Hematopoietic multipotent progenitor cell treated with erythropoietin and hydrocortisone succinate and interleukin-3 and kit ligand, for 4 days (in vitro differentiated cells): ENCODE results near the gene ARHGEF38.

Source experiments
- DNase-seq: peaks from one replicate; pipeline ENCODE4 v3.0.0-alpha.2; 2015

The ARHGEF38 gene

GRCh38 chr4:105619188-105619931 is 66.9 kb downstream of the ARHGEF38 start:
- DNase-seq = peak; percentile 55

- peak; percentile 28 for DNase-seq
These were observed 68.4 kb downstream of the ARHGEF38 start for GRCh38 chr4:105620640-105621323.

- DNase-seq = no peak
These were observed 69.8 kb downstream of the ARHGEF38 start for GRCh38 chr4:105622269-105622668.

DNA sequence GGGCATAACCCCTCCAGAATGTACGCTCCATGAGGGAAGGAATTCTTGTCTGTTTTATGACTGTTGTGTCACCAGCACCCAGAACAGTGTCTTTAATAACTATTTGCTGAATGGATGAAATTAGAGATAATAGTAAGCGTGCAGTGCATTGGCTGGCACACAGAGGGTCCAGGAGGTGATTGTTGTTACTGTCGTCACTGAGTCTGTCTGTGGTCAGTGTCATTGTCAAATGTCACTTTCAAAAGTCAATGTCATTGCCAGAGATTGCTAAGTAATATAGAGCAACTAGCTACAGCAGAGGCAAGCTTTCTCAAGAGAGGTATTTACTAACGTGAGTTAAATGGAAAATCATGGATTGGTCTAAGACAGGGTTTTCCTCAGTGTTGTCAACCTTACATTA is 70.7 kb downstream of the ARHGEF38 start:
- no peak for DNase-seq

- DNase-seq = peak; percentile 40
These were observed 72.1 kb downstream of the ARHGEF38 start for GRCh38 chr4:105624530-105624929.

DNA sequence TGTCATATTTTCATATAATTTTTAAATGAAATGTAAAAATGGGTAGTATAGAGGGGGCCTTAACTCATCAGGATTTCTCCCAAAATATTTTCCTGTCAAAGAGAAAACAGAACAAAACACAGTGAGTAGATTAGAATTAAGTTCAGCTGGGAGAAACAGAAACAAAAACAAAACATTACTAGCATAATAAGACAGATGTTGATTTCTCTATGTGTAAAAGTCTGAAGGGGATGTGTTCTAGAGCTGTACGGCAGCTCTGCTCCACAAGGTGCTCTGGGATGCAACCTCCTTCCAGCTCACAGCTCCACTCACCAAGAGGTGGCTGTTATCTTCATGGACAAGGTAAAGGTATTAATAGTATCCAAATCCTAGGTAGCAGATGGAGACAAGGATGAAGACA is 72.8 kb downstream of the ARHGEF38 start:
- DNase-seq = no peak

GRCh38 chr4:105626846-105627245 is 74.4 kb downstream of the ARHGEF38 start:
- DNase-seq = no peak

- DNase-seq = no peak
These were observed 75.2 kb downstream of the ARHGEF38 start for GRCh38 chr4:105627620-105628019.

DNA sequence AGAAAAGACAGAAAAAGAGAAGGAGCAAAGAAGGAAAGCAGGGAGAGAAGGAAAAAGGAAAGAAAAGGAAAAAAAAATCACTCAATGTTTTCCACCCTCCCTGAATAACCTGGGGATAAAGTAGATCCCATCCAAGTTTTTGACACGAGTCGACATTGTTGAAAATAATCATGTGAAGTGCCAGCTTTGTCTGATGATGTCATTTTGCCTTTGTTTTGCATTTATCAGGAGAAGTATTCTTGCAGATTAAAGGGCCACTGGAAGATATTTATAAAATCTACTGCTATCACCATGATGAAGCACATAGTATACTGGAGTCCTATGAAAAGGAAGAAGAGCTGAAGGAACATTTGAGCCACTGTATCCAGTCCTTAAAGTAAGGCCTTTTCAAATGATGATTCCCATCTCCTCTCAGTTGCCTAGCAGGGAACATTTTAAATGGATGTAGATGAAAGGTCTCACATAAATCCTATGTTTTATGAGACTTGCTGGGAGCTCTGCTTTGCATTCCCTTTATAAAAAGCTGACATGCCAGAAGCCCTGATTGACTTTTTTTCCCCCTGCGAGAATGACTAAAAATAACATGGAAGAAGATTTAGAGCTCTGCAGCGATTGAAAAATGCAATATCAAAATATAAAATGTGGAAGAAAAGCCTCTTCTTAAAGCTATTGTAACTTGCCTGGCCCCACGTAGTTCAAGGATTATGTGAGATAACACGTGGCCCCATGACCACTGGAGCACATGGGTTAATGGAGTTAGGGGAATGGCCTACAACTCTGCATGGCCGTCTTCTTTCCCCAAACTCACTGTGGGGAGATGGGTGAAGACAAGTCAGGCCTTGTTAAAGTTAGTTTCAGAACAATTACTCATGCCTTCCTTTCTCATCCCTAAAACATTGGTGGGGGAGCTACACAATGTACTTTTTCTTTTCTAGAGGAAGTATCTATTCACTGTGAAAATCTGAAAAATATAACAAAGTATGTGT is 78.5 kb downstream of the ARHGEF38 start:
- DNase-seq = no peak

GRCh38 chr4:105631818-105632400 is 79.5 kb downstream of the ARHGEF38 start:
- DNase-seq = peak; percentile 42

- DNase-seq = no peak
These were observed 80.2 kb downstream of the ARHGEF38 start for GRCh38 chr4:105632599-105632998.

DNA sequence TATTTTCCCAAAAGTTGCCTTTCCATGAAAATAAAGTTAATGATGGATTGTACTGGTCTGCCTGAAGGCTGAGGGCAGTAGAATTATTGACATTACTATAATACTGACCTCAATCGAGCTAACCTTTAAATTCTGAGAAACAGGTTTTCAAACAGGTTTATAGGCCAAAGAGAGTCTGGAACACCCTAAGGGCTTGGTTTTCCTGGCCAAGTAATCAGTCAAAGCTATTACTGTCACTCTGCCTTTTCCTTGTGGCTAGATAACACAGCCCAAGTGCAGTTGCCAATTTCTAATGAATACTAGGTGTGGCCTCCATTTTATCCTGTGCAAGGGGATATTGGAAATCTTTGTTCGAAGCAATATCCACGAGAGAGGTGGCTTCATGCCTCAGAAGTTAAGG is 80.8 kb downstream of the ARHGEF38 start:
- DNase-seq = no peak

GRCh38 chr4:105634402-105635080 is 82.1 kb downstream of the ARHGEF38 start:
- DNase-seq = no peak

GRCh38 chr4:105637408-105638176 is 85.2 kb downstream of the ARHGEF38 start:
- DNase-seq = peak; percentile 80

- no peak for DNase-seq
These were observed 89.4 kb downstream of the ARHGEF38 start for GRCh38 chr4:105641845-105642244.

DNA sequence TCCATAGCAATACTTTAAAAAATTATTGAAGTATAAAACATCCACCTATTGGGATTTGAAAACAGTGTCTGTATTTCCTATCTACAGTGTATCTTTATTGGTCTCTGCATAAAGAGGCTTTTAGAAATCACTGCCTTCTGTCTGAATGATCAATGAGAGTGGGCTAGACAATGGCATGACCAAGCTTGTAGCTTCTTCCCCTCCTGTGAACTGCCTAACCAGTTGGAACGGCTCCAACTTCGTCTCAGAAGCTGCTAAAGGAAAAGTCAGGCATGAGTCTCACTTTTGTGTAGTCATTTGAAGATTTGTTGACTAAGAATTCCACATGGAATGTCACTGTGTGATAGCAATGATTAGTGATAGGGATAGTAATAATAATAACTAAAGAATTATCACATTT is 91.8 kb downstream of the ARHGEF38 start:
- DNase-seq = no peak

GRCh38 chr4:105645440-105645839 is 93.0 kb downstream of the ARHGEF38 start:
- no peak for DNase-seq

- peak; percentile 81 for DNase-seq
These were observed 97.8 kb downstream of the ARHGEF38 start for GRCh38 chr4:105650190-105650589.

DNA sequence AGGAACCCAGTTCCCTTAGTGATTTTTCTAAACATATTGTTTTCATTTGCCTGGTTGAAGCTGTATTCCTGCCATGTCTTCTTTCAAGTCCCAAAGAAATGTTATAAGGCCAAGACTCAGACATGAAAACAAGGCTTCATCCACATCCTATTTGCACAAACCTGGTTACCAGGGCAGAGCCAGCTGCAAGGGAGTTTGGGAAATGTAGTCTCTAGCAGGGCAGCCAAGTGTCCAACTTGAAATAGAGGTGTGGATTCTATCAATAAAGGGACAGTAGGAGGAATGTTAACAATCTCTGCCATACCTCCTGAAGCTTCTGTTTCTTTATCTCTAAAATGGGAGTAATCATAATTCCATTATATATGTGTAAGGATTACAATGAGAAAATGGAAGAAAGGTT is 99.5 kb downstream of the ARHGEF38 start:
- DNase-seq = no peak

- no peak for DNase-seq
These were observed 100.0 kb downstream of the ARHGEF38 start for GRCh38 chr4:105652286-105652888.
